Stimulated activated CD8-positive, alpha-beta memory T cell treated with anti-CD3 and anti-CD28 coated beads, Interleukin-7, amount 100 ng/mL, for 4 hours (primary cell): ENCODE results near the gene HTR4.
"Not testable (repeated sequence)": the region's sequence is repeated elsewhere in the genome, so short reads cannot be mapped to it uniquely, and the experiment has no call there.

Experiments
- DNase-seq, 2 donors: peaks; one replicate each; pipeline ENCODE4 v3.0.0-alpha.2; 2020; ENCODE audit warnings: low read depth in 2 of 2

Gene HTR4

DNA sequence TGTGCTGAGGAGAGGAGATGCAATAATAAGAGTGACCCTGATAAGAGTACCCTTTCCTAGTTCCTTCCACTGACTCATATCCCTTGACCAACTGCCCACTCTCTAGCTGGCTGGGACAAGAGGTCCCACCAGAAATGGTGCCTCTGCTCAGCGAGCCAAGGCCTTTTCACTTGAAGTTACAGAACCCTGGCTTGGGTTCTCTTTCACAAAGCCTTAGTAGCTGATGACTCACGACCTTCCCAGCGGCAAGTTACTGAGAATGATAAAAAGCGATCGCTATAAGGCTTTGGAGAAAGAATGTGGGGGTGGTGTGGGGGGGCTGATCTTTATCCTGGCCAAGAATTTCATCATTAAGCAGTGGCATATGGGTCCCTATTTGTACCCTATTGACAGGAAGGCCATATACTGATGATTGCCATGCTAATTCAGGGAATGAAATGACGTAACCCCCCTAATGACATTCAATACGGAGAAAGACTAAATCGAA lies 180.3 kb downstream of the HTR4 start:
- DNase-seq, result no peak

DNA sequence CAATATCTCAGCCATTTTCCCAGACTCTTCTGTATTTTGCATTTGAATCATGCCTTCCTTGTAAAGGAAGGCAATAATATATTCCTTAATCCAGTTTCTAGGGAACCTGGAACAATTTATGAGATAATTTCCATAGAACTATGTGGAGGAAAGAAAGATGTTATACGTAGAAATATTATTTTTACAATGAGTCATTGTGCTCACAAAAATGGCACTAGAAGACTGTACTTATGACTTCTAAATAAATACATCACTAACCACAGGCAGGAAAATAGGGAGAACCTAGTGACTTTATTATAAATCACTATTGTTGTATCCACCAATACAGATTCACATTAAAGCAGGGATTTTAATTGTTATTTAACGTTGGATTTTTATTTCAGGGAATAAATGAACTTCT lies 182.9 kb downstream of the HTR4 start:
- no peak for DNase-seq

DNA sequence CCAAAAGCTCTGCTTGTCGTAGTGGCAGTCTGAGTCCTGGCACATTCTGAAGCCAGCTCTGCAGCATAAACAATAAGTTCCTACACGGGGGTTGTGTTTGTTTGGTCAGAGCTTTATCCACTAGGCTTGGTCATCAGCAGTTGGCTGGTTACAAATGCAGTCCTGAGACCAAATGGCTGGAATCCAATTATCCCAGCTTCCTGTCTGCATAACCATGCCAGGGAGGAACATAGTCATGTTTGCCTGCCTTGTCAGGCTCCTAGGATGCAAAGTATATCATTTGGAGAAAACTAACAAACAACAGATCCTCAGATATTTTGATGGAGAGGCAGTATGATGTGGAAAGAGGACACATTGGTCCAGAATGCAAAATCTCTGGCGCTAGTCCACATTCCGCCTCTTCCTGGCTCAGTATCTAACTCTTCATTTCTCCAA lies 184.8 kb downstream of the HTR4 start:
- no peak for DNase-seq

DNA sequence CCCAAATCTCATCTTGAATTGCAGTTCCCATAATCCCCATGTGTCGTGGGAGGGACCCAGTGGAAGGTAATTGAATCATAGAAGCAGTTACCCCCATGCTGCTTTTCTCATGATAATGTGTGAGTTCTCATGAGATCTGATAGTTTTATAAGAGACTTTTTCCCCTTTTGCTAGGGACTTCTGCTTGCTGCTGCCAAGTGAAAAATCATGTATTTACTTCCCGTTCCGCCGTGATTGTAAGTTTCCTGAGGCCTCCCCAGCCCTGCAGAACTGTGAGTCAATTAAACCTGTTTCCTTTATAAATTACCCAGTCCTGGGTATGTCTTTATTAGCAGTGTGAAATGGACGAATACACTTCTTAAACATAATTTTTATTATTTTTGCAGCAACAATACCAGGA lies 185.6 kb downstream of the HTR4 start:
- not testable (repeated sequence) for DNase-seq

DNA sequence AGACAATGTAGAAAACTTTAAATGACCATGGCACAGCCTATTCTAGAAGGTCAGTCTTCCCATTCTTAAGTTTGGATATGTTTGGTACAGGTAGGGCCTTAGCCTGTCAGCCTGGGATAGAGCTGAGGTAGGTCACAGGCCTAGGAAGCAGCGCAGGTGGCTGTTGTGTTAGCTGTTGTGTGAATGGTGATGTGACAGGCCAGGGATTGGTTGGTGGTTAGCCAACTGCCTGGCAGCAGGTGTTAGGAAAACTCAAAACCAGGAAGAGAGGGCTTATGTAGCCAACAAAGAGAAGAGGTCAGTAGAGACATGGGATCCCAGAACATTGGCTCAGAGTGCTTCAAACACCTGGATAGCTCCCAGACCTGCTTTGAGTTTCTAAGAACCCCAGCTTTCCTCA lies 186.4 kb downstream of the HTR4 start:
- no peak for DNase-seq

DNA sequence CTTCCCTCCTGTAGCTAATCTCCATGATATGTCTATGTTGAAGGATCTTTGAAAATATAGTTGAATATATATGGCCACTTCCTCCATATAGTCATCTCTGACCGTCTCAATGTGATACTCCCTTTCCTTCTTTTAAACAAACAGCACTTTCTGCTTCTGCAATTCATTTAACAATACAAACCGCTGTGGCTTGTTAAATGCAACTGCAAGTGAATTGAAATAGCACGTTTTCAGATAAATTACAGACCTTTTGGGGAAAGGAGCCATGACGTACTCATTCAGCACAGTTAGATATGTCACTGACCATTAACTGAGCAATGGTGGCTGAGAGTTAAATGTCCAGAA lies 188.1 kb downstream of the HTR4 start:
- no peak for DNase-seq

DNA sequence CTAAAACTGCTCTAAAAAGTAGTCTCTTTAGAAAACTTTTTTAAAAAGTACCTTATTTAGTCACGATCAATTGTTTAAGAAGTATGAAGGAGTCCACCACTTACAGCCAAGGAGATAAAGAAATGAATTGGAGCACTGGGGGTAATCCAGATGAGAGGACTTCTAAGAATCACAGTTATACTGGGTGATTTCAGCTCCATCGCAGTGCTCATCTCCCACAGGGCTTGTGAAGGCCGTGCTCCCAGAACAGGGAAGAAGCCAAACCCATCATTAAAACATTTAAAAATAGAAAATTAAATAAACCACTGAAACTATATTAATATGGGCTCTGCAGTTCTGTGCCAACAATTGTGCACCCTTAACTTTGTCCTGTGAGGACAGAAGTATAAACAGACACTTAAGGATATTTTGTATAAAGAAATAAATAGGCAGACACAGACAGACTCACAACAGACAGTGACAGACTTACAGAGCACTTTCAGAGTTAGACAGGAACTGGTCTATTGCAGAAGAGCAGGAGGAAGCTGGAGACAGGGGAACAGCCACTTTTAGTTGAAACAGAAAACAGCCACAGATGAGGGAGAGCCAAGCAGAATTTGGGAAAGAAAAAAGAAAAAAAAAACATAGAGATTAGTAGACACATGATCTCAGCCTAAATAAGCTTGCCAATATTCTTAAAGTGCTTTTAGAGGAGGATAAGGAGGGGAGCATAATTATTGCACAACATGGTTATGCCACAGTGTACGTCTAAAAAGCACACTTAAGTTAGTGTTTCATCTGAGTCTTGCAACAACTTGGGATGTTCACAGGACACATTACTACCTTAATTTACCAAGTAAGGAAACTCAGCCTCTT lies 188.7 kb downstream of the HTR4 start:
- no peak for DNase-seq

DNA sequence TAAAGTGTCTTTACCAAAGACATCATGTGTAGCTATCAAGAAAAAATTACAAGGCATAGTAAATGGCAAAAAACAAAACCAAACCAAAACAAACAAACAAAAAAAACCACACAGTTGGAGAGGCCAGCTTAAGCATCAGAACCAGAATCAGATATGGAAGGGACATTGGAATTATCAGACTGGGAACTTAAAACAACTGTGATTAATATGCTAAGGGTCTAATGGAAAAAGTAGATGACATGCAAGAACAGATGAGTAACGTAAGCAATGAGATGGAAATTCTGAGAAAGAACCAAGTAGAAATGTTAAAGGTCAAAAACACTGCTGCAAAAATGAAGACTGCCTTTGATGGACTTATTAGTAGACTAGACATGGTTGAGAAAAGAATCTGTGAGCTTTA lies 194.7 kb downstream of the HTR4 start:
- no peak for DNase-seq

DNA sequence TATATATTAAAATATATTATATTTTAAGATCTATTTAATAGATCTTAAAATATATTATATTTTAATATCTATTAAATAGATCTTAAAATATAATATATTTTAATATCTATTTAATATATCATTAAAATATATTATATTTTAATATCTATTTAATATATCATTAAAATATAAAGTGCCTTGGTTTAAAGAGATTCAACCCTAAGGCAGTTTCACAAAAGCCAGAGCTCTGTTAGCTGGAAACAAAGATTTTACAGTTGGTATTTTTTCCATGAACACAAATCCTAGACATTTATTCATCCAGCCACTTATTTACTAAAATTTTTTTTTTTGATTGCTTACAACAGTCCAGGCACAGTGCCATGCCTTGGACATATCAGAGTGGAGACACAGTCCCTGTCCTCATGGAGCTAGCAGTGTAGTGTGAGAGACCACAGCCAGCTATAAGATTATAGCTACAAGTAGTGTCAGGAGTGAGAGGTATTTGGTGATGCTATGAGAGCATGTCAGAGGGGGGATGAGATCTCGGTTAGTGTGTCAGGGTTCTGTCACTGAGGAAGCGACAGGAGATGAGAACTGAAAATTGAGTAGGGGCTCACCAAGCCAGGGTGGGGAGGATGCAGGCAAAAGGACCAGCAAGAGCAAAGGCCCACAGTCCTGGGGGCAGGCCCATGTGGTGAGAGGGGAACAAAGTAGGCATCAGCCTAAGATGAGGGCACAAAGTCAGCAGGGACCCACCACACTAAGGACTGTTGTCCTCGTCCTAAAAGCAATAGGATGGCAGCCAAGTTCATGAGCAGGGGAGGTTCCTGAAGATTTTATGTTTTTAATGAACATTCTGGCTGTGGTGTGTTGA lies 196.1 kb downstream of the HTR4 start:
- DNase-seq, result no peak

DNA sequence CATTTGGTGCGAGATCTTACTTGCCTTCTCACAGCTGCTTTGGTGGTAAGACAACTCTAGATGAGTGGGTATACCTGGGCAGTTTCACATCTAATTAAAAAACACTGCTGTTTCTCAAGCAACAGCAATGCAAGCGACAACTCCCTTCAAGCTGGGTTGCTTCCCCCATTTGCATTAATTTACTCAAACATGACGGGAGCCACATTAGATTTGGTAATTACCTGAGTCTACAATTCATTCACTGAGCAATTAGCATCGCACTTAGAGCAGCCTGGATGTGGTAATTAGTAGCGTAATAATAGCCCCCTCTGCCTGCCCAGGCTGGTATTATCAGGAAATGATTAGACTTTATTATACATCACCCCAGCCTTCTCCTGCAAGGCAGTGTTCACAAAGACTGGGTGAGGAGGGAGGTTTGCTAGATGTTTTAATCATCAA lies 197.1 kb downstream of the HTR4 start:
- DNase-seq, result no peak

DNA sequence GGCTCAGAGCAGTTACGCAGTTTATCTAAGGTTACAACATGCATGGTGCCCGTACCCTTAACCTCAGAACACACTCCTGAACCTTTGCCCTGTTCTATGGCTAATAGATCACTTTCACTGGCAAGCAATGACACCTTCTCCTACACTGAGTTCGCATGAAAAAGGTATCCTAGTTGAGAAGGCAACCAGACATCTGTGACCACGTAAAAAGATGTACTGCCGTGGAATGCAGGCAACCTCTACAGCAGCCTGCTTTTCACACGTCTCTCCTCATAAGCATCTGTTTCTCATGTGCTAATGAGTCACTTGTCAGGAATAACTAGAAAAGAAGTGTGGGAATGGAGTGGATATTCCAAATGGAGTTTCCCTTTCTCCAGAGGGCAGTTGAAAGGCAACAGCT lies 199.1 kb downstream of the HTR4 start:
- no peak for DNase-seq

DNA sequence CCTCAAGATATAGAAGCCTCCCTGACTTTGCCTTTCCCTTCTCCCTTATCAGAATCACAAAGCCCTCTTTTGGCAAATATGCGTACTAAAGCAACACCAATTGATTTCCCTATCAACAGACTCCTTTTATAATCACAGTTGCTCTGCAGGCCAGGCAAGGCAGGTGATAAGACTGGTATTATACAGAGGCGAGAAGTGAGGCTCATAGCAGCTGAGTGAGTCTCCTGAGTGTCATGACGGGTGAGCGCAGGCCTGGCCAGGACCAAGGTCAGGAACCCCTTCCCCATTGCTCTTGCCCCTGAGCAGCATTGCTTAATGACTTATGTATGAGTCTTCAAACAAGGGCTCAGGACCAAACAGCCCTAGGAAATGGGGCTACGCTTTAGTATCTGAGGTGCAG lies 199.8 kb downstream of the HTR4 start:
- no peak for DNase-seq

DNA sequence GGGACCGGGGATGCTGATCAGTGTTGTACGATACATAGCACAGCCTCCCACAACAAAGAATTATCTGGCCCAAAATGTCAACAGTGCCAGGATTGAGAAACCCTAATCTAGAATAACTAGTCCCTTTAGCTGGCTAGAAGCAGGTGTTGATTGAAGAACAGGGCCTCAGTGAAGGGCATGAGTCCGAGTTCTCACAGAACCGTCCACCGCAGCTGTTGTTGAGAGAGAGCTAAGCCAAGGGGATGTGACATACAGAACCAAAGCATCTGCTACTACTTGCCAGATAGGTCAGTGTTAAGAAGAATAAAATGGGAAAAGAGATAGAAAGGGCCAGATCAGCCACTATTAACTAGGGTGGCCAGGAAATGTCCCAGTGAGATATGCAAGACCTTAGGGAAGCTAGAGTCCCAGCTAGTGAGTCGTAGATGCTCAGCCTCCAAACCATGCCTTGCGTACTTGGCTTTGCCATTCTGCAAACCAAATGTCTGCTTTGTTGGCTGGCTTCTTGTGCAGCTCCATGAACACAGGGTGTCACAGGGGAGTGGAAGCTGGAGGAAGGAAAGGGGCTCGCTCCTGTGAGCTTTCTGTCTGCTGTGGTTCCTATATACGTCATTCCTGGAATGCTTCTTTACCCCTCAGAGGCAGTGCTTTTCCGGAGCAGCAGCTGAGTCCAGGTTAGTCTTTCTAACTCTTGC lies 201.7 kb downstream of the HTR4 start:
- no peak for DNase-seq

DNA sequence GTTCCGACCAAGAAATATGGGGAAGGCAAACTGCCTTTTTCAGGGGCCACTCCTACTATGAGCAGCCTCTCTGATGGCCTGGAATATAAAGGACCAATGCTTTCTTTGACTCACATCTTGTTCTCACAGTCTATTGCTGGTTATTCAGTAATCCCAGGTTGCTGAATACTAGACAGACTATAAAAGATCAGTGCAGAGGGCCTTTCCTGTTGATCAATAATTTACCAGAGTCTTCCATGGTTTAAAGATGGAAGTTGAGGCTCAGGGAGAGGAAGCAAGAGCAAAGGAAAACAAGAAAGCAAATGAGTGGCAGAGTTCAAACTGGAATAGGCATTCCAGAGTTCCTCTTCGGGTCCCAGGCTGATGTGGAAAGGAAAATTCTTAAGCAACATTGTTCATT lies 207.7 kb downstream of the HTR4 start:
- no peak for DNase-seq

DNA sequence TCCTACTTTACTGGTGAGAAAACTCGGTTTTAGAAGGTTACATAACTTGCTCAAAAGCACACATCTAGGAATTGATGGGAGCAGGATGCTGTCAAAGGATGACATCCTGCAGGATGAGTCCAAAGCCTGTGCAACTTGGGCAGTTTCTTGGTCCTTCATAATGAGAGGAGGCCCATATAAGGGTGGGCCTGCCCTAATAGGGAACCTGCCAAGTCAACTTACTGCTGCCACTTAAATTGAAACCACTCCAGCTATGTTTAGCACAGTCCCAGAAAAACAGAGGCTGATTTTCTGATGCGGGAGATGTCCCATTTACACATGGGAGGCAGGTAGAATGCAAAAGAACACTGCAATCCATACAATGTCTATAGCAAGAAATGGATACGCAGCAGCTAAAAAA lies 208.7 kb downstream of the HTR4 start:
- no peak for DNase-seq

DNA sequence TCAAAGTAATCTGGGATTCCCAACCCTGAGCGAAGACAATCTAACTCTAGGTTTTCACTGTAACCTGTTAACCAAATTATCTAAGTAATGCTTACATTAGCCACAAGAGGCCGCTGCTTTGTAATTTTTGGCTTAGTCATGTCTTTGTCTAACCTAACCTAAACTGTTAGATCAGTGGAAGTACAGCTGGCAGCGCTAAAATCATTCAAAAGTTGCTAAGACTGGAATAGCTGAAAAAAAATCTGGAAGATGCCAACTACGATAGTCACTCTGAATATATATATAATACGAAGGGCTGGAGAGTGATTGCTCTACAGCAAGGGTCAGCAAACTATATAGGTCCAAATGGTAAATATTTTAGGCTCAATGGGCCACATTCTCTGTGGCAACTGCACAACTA lies 210.3 kb downstream of the HTR4 start:
- DNase-seq, result peak in 1 of 2 donors; percentile 23

DNA sequence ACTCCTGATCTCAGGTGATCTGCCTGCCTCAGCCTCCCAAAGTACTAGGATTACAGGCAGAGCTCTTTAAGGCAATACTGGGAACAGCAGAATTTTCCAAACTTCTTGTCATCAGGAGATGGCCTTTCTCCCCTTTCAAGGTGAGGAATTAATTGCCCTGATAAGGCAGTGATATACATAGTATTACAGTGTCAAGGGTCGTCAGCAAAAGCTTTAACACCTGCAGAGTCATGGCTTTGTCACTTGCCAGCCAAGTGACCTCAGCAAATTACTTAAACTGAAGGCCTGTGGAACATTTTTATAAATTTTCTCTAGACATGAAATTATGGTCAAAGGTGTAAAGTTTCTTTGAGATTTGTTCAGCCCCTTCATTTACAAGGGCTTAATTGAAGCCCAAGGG lies 211.1 kb downstream of the HTR4 start:
- no peak for DNase-seq

DNA sequence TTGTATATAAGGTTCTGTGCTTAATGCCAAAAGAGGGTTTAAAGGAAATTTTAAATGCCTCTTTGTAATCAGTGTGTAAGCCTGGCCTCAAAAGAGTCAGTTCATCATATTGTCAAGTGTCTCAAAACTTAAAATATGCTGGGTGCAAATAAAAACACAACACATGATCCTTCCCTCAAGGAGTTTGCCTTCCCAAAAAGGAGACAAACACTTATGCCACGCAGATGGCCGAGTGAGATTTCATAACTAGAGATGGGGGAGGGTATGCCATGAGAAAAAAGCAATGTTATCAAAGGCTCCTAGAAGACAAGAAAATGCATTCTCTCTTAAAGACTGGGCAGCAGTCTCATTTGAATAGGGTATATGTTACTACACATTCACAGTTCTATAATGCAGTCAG lies 215.4 kb downstream of the HTR4 start:
- DNase-seq, result no peak

DNA sequence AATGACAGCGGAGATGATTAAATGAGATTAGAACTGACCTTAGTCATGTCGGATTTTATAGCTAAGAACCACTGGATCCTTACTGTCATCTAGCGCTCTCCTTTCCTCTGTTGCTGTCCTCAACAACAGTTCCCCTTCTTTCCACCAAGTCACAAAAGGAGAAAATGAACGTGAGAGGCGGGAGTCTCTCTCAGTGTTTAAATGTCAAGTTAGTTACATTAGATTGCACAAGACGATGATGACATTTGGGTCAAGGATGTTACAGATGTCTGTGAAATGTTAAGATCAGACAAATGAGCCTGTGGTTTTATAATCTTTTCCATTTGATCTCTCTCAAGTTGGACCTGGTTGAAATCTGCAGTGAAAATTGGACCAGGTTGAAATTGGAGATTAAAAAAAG lies 217.1 kb downstream of the HTR4 start:
- DNase-seq, result no peak

DNA sequence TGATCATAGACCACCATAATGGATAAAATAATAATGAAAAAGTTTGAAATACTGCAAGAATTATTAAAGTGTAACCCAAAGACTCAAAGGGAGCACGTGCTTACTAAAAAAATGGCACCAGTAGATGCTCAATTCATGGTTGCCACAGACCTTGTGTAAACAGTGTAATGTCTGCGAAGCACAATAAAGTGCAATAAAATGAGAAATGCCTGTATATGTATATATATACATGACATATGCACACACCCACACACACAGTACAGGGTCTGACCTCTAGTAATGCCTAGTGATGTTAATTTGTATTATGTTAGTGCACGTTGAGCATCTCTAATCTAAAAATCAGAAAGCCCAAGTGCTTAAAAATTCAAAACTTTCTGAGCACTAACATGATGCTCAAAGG lies 218.3 kb downstream of the HTR4 start:
- no peak for DNase-seq

DNA sequence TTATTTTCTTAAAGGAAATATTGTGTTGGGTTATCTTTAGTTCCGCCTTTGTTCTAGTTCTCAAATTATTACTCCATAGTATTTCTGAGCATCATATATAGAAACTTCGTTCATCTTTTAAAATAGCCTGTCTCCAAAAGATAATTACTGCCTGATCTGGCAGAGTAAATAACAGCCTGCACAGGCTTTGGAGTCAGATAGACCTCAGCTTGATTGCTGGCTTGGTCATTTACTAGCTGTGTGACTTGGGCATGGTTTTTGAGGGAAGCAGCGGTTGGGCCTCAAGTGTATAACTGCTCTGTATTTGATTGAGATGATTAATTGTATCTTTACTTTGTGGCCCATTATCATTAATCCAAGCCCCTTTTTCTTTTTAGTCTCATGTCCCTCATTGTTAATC lies 220.5 kb downstream of the HTR4 start:
- no peak for DNase-seq
